Activated CD4-positive, alpha-beta T cell treated with anti-CD3 and anti-CD28 coated beads, Interleukin-2, amount 50 U/mL, for 16 hours (primary cell): ENCODE results near the gene STX1B.
A peak's percentile ranks its signal among the peaks of the same experiment; 100 is the strongest.
"Not testable (repeated sequence)": the region's sequence is repeated elsewhere in the genome, so short reads cannot be mapped to it uniquely, and the experiment has no call there.

ENCODE experiments used
- DNase-seq: peaks from one replicate; pipeline ENCODE4 v3.0.0-alpha.2; 2020

The STX1B gene

GRCh38 chr16:31011815-31012214, 1.4 kb upstream of the STX1B start:
- not testable (repeated sequence) for DNase-seq

GRCh38 chr16:31009894-31010584, 399 bp downstream of the STX1B start:
- no peak for DNase-seq

GRCh38 chr16:31009120-31009519, 1.3 kb downstream of the STX1B start:
- DNase-seq = no peak

GRCh38 chr16:31008551-31008950, 1.9 kb downstream of the STX1B start:
- DNase-seq = no peak

GRCh38 chr16:31008149-31008548, 2.3 kb downstream of the STX1B start:
- DNase-seq = no peak

- no peak for DNase-seq
Observed at GRCh38 chr16:31007684-31008083, 2.8 kb downstream of the STX1B start.

- no peak for DNase-seq
Observed at GRCh38 chr16:31006589-31006988, 3.8 kb downstream of the STX1B start.

GRCh38 chr16:31006086-31006385, 4.4 kb downstream of the STX1B start:
- DNase-seq = no peak

- DNase-seq = no peak
Observed at GRCh38 chr16:31005350-31006085, 4.9 kb downstream of the STX1B start.

GRCh38 chr16:31004658-31005057, 5.8 kb downstream of the STX1B start:
- DNase-seq = no peak

- no peak for DNase-seq
Observed at GRCh38 chr16:31003744-31004143, 6.7 kb downstream of the STX1B start.

- DNase-seq = no peak
Observed at GRCh38 chr16:31002862-31003341, 7.5 kb downstream of the STX1B start.

GRCh38 chr16:31002250-31002700, 8.2 kb downstream of the STX1B start:
- no peak for DNase-seq

GRCh38 chr16:31001507-31002249, 8.8 kb downstream of the STX1B start:
- DNase-seq = no peak

GRCh38 chr16:31000671-31001382, 9.6 kb downstream of the STX1B start:
- no peak for DNase-seq

GRCh38 chr16:30998852-30999761, 11.3 kb downstream of the STX1B start:
- no peak for DNase-seq

- no peak for DNase-seq
Observed at GRCh38 chr16:30997725-30998711, 12.4 kb downstream of the STX1B start.

GRCh38 chr16:30996985-30997724, 13.3 kb downstream of the STX1B start:
- peak; percentile 86 for DNase-seq

- no peak for DNase-seq
Observed at GRCh38 chr16:30996324-30996984, 14.0 kb downstream of the STX1B start.
